GM23248 (cell line): Measurements from ENCODE around the gene MIGA2. TPM values are rescaled to one million over a fixed set of nuclear protein-coding genes. Genes with fewer than 3 reads are reported as not detected.

Experiments used
- DNase-seq: peaks from one replicate; pipeline ENCODE4 v3.0.0-alpha.2; 2015
- H2AFZ ChIP-seq: fragments of 200-600 bp; sonication (generic); 2 replicates; pipeline ENCODE4 v1.6.1; 2016; ENCODE audit warnings: antibody characterized with exemption
- H3F3A ChIP-seq: fragments of 200-600 bp; sonication (generic); 2 replicates; pipeline ENCODE4 v1.6.1; 2016; ENCODE audit warnings: mild to moderate bottlenecking, antibody characterized with exemption, mixed run types; ENCODE audit not compliant: insufficient read depth
- H3K27ac ChIP-seq: fragments of 200-600 bp; sonication (generic); 2 replicates; pipeline ENCODE4 v1.5.1; 2016; ENCODE audit warnings: mild to moderate bottlenecking
- H3K27me3 ChIP-seq: fragments of 200-600 bp; sonication (generic); replicated peaks from 2 replicates; pipeline ENCODE4 v1.6.1; 2016; ENCODE audit warnings: mild to moderate bottlenecking; ENCODE audit not compliant: insufficient read depth
- H3K36me3 ChIP-seq: fragments of 200-600 bp; sonication (generic); 2 replicates; pipeline ENCODE4 v1.6.1; 2016; ENCODE audit warnings: low read depth, mild to moderate bottlenecking
- H3K4me1 ChIP-seq: fragments of 200-600 bp; sonication (generic); 2 replicates; pipeline ENCODE4 v1.6.1; 2016; ENCODE audit warnings: mild to moderate bottlenecking; ENCODE audit not compliant: insufficient read depth
- H3K4me2 ChIP-seq: fragments of 200-600 bp; sonication (generic); one replicate; pipeline ENCODE4 v1.6.1; 2016; ENCODE audit warnings: mild to moderate bottlenecking; ENCODE audit not compliant: unreplicated experiment
- H3K4me3 ChIP-seq: fragments of 200-600 bp; sonication (generic); 2 replicates; pipeline ENCODE4 v1.5.1; 2016; ENCODE audit warnings: mild to moderate bottlenecking
- H3K79me2 ChIP-seq: fragments of 200-600 bp; sonication (generic); 2 replicates; pipeline ENCODE4 v1.6.1; 2016; ENCODE audit warnings: mild to moderate bottlenecking; ENCODE audit not compliant: insufficient read depth
- H3K9ac ChIP-seq: fragments of 200-600 bp; sonication (generic); 2 replicates; pipeline ENCODE4 v1.6.1; 2016; ENCODE audit warnings: mild to moderate bottlenecking
- H3K9me2 ChIP-seq: fragments of 200-600 bp; sonication (generic); 2 replicates; pipeline ENCODE4 v1.6.1; 2016; ENCODE audit warnings: mixed run types, mild to moderate bottlenecking, moderate library complexity; ENCODE audit not compliant: insufficient read depth
- H3K9me3 ChIP-seq: fragments of 200-600 bp; sonication (generic); one replicate; pipeline ENCODE4 v1.6.1; 2017; ENCODE audit warnings: low read depth
- H4K20me1 ChIP-seq: fragments of 200-600 bp; sonication (generic); 2 replicates; pipeline ENCODE4 v1.6.0; 2016; ENCODE audit not compliant: insufficient read depth
- EZH2 ChIP-seq: fragments of 200-600 bp; sonication (generic); IDR thresholded peaks from 2 replicates; pipeline ENCODE4 v1.6.1; 2018; ENCODE audit warnings: antibody characterized with exemption, mild to moderate bottlenecking; ENCODE audit not compliant: insufficient read depth, poor library complexity, severe bottlenecking
- EZH2phosphoT487 ChIP-seq: fragments of 200-600 bp; sonication (generic); IDR thresholded peaks from 2 replicates; pipeline ENCODE4 v1.6.1; 2018; ENCODE audit warnings: antibody characterized with exemption, moderate library complexity, mild to moderate bottlenecking, low read depth; ENCODE audit not compliant: insufficient read depth
- WGBS, 2 experiments: methylation state at CpG; one replicate each; pipeline ENCODE4 v1.1.6; 2015 to 2017; ENCODE audit warnings: low lambda C conversion rate in 2 of 2, low coverage in 1 of 2; ENCODE audit errors: missing lambda C conversion rate in 2 of 2; 5-methylcytosine and 5-hydroxymethylcytosine counted together
- in situ Hi-C: fragments of 300-500 bp; cut with MboI; formaldehyde crosslinking; loops from 2 replicates; pipeline ENCODE4 v1.15.0; 2020
- polyA plus RNA-seq: library from polyadenylated mRNA; unstranded; fragments of >200 nt; fragmentation: Nextera tagmentation; extraction: Ambion mirVana; gene quantifications from 2 replicates; pipeline ENCODE4 v1.2.1, GENCODE V29; 2016
- total RNA-seq: library from RNA; depleted of rRNA; stranded (reverse); fragments of >200 nt; shearing (Covaris generic); gene quantifications from 2 replicates; pipeline ENCODE4 v1.2.3, GENCODE V29; 2014

Gene MIGA2
- total and polyA plus RNA-seq, 2 experiments from 2014 or later, result 12.4 to 35.1 TPM

GRCh38 chr9:129070696-129071525 is 34.5 kb downstream of the MIGA2 start:
- H3F3A ChIP-seq, result no peaks in the 10 kb centered on the region
- H3K27ac ChIP-seq, result no peak overlapping the region
- no peaks in the 10 kb centered on the region for H3K79me2 ChIP-seq
- H4K20me1 ChIP-seq, result no peaks in the 10 kb centered on the region
- no peak for DNase-seq
- H3K27me3 ChIP-seq, result no peaks in the 10 kb centered on the region
- TF ChIP-seq EZH2phosphoT487, result no peak
- no peak for TF ChIP-seq EZH2
- 74 to 76% methylated on average over 21 of the region's 21 CpGs for WGBS, 2 experiments
- H3K4me2 ChIP-seq, result no peak overlapping the region
- no peaks in the 10 kb centered on the region for H3K9me3 ChIP-seq
- no peaks in the 10 kb centered on the region for H3K9me2 ChIP-seq
- no peaks in the 10 kb centered on the region; the same call in 1 of the 2 replicates for H3K36me3 ChIP-seq
- H3K9ac ChIP-seq, result no peak overlapping the region
- H2AFZ ChIP-seq, result no peak overlapping the region
- in situ Hi-C loops, result no loop called here
- no peak overlapping the region for H3K4me3 ChIP-seq
- H3K4me1 ChIP-seq, result no peaks in the 10 kb centered on the region

- no peak overlapping the region for H3K27ac ChIP-seq
- no peaks in the 10 kb centered on the region for H3K79me2 ChIP-seq
- TF ChIP-seq EZH2phosphoT487, result no peak
- no peak for TF ChIP-seq EZH2
- in situ Hi-C loops, result no loop called here
- H3K27me3 ChIP-seq, result no peaks in the 10 kb centered on the region
- 67 to 77% methylated on average over 10 of the region's 10 CpGs for WGBS, 2 experiments
- H3K36me3 ChIP-seq, result no peaks in the 10 kb centered on the region; the same call in 1 of the 2 replicates
- no peaks in the 10 kb centered on the region for H4K20me1 ChIP-seq
- no peak overlapping the region for H2AFZ ChIP-seq
- H3K9me2 ChIP-seq, result no peaks in the 10 kb centered on the region
- no peak overlapping the region for H3K9ac ChIP-seq
- no peak overlapping the region for H3K4me2 ChIP-seq
- no peaks in the 10 kb centered on the region for H3F3A ChIP-seq
- H3K9me3 ChIP-seq, result no peaks in the 10 kb centered on the region
- no peak for DNase-seq
- H3K4me1 ChIP-seq, result no peaks in the 10 kb centered on the region
- H3K4me3 ChIP-seq, result no peak overlapping the region
Observed at GRCh38 chr9:129071526-129072126, 35.2 kb downstream of the MIGA2 start.

GRCh38 chr9:129072171-129072570 is 35.7 kb downstream of the MIGA2 start:
- no peaks in the 10 kb centered on the region for H3K27me3 ChIP-seq
- H3K9me2 ChIP-seq, result no peaks in the 10 kb centered on the region
- no peak overlapping the region for H3K9ac ChIP-seq
- 75 to 78% methylated on average over 9 of the region's 9 CpGs for WGBS, 2 experiments
- no peak overlapping the region for H2AFZ ChIP-seq
- in situ Hi-C loops, result no loop called here
- no peaks in the 10 kb centered on the region for H3K79me2 ChIP-seq
- H3K4me3 ChIP-seq, result no peak overlapping the region
- TF ChIP-seq EZH2 (no peak), EZH2phosphoT487 (no peak)
- no peak overlapping the region for H3K27ac ChIP-seq
- H3K4me2 ChIP-seq, result no peak overlapping the region
- H3K4me1 ChIP-seq, result no peaks in the 10 kb centered on the region
- H3K9me3 ChIP-seq, result no peaks in the 10 kb centered on the region
- DNase-seq, result no peak
- no peaks in the 10 kb centered on the region for H4K20me1 ChIP-seq
- no peaks in the 10 kb centered on the region for H3F3A ChIP-seq
- no peaks in the 10 kb centered on the region; the same call in 1 of the 2 replicates for H3K36me3 ChIP-seq

GRCh38 chr9:129073404-129073803 is 37.0 kb downstream of the MIGA2 start:
- Histone ChIP-seq H3K4me2 (no peak overlapping the region), H3K9me2 (no peaks in the 10 kb centered on the region), H3K27me3 (no peaks in the 10 kb centered on the region), H3K4me1 (no peaks in the 10 kb centered on the region), H3K9ac (no peak overlapping the region), H3K36me3 (no peaks in the 10 kb centered on the region; the same call in 1 of the 2 replicates), H4K20me1 (no peaks in the 10 kb centered on the region), H3K4me3 (no peak overlapping the region), H2AFZ (no peak overlapping the region), H3K27ac (no peak overlapping the region), H3F3A (no peaks in the 10 kb centered on the region), H3K79me2 (no peaks in the 10 kb centered on the region), H3K9me3 (no peaks in the 10 kb centered on the region)
- 91 to 98% methylated on average over 8 of the region's 8 CpGs for WGBS, 2 experiments
- TF ChIP-seq EZH2 (no peak), EZH2phosphoT487 (no peak)
- no peak for DNase-seq
- in situ Hi-C loops, result no loop called here
